ENCODE results near the gene NKTR. TPM values are rescaled to one million over a fixed set of nuclear protein-coding genes. Genes with fewer than 3 reads are reported as not detected.

NKTR gene
- polyA plus RNA-seq, 1 of the 3 experiments (the other 2 are of a cell fraction): 19.2 TPM

GRCh38 chr3:42663581-42664437 is 63.3 kb downstream of the NKTR start:
- H4K20me1 ChIP-seq (ENCODE audit: insufficient read depth): no peaks in the 10 kb centered on the region
- H3K9me2 ChIP-seq: no peaks in the 10 kb centered on the region
- H3K9ac ChIP-seq: no peak overlapping the region
- no peak overlapping the region for H2AFZ ChIP-seq (ENCODE audit: low read depth)
- peak; percentile 24 for DNase-seq
- 98% methylated on average over 10 of the region's 38 CpGs for WGBS (ENCODE audit: low lambda C conversion rate)
- peaks cover 0 to 14% of the 10 kb centered on the region in 2 experiments; a peak in 1 of 4 replicates for H3K4me1 ChIP-seq (ENCODE audit: control insufficient read depth in 1 of 2, insufficient read depth in 2 of 2, low read depth in 1 of 2, low read length in 1 of 2)
- POLR2A ChIA-PET: interaction anchor here (0.6 kb wide), 1 partner anchor 122 kb away, joined by 3 read pairs; no protein-coding TSS in a partner anchor
- no peaks in the 10 kb centered on the region for H3K27me3 ChIP-seq (ENCODE audit: insufficient read depth)
- H3K36me3 ChIP-seq (replicated peaks in 1 of 2; ENCODE audit: control insufficient read depth in 1 of 2, insufficient read depth in 2 of 2, low read length in 1 of 2): peaks cover 0 to 18% of the 10 kb centered on the region in 2 experiments
- no peak overlapping the region for H3K4me2 ChIP-seq
- CTCF ChIA-PET: interaction anchor here (0.9 kb wide), 1 partner anchor 117 kb away, joined by 3 read pairs; no protein-coding TSS in a partner anchor
- H3F3A ChIP-seq (replicated peaks; ENCODE audit: insufficient read depth): no peaks in the 10 kb centered on the region
- H3K4me3 ChIP-seq (ENCODE audit: low read depth in 2 of 2, low read length in 1 of 2): no peak overlapping the region
- no peak for TF ChIP-seq CHD2 (IDR thresholded peaks at IDR 0.05; ENCODE audit: low read length, partially characterized antibody)
- no peaks in the 10 kb centered on the region for H3K9me3 ChIP-seq
- no peaks in the 10 kb centered on the region for H3K79me2 ChIP-seq (ENCODE audit: insufficient read depth)
- H3K27ac ChIP-seq (ENCODE audit: low read depth in 2 of 2, low read length in 1 of 2): no peak overlapping the region

- TF ChIP-seq MXI1 (IDR thresholded peaks at IDR 0.05; ENCODE audit: low read depth, low read length) (no peak), EZH2phosphoT487 (IDR thresholded peaks at IDR 0.05; ENCODE audit: borderline replicate concordance, low read depth) (no peak), JUND (IDR thresholded peaks at IDR 0.05) (no peak), CTCF (IDR thresholded peaks at IDR 0.05) (no peak)
- Histone ChIP-seq H3K9me2 (no peaks in the 10 kb centered on the region), H3K9ac (no peak overlapping the region)
Measured at GRCh38 chr3:42664438-42664803, 63.9 kb downstream of the NKTR start.

More at GRCh38 chr3:42664438-42664803, 63.9 kb downstream of the NKTR start:
- no peak overlapping the region for H2AFZ ChIP-seq (ENCODE audit: low read depth)
- 96% methylated on average over 18 of the region's 19 CpGs for WGBS (ENCODE audit: low lambda C conversion rate)
- ChIA-PET CTCF (interaction anchor here (1.3 kb wide), 1 partner anchor 83 kb away, joined by 4 read pairs; no protein-coding TSS in a partner anchor), POLR2A (interaction anchor here (0.6 kb wide), 1 partner anchor 121 kb away, joined by 3 read pairs; no protein-coding TSS in a partner anchor)
- no peak overlapping the region for H3K27ac ChIP-seq (ENCODE audit: low read depth in 2 of 2, low read length in 1 of 2)
- DNase-seq: peak; percentile 25
- H3K4me2 ChIP-seq: no peak overlapping the region
- H3K9me3 ChIP-seq: no peaks in the 10 kb centered on the region
- peaks cover 0 to 16% of the 10 kb centered on the region in 2 experiments for H3K36me3 ChIP-seq (replicated peaks in 1 of 2; ENCODE audit: control insufficient read depth in 1 of 2, insufficient read depth in 2 of 2, low read length in 1 of 2)
- peaks cover 0 to 14% of the 10 kb centered on the region in 2 experiments; a peak in 1 of 4 replicates for H3K4me1 ChIP-seq (ENCODE audit: control insufficient read depth in 1 of 2, insufficient read depth in 2 of 2, low read depth in 1 of 2, low read length in 1 of 2)
- H3F3A ChIP-seq (replicated peaks; ENCODE audit: insufficient read depth): no peaks in the 10 kb centered on the region
- no peaks in the 10 kb centered on the region for H4K20me1 ChIP-seq (ENCODE audit: insufficient read depth)
- H3K4me3 ChIP-seq (ENCODE audit: low read depth in 2 of 2, low read length in 1 of 2): no peak overlapping the region
- H3K27me3 ChIP-seq (ENCODE audit: insufficient read depth): no peaks in the 10 kb centered on the region
- H3K79me2 ChIP-seq (ENCODE audit: insufficient read depth): no peaks in the 10 kb centered on the region
